ENCODE data around the gene DNM2.
"Not testable (repeated sequence)": the region's sequence is repeated elsewhere in the genome, so short reads cannot be mapped to it uniquely, and the experiment has no call there.

The DNM2 gene

GRCh38 chr19:10835754-10836478 is 118.0 kb downstream of the DNM2 start, which contains the start of gene TMED1:
Gene TMED1, minus strand, starts transcription at chr19:10836212. Its CDS starts 21 bp downstream, at chr19:10836191.
- Histone ChIP-seq H3K4me3 (replicated peaks; ENCODE audit: insufficient read depth, low read length) (peak within 1 kb of the TSS; percentile 67), H3K27me3 (ENCODE audit: insufficient read depth, poor library complexity, severe bottlenecking) (no peaks in the 10 kb centered on the region), H3K27ac (replicated peaks) (peak within 1 kb of the TSS; percentile 100)
- peak; percentile 82 for TF ChIP-seq POLR2AphosphoS5 (IDR thresholded peaks at IDR 0.05; ENCODE audit: low read depth)
- no peak for TF ChIP-seq CTCF (IDR thresholded peaks at IDR 0.05; ENCODE audit: insufficient read depth, low read length)
- peak; percentile 19; the same call in 1 of the 2 replicates for TF ChIP-seq SPI1 (IDR thresholded peaks at IDR 0.05; ENCODE audit: borderline replicate concordance, low read depth)
- peak; percentile 98 to 99 for DNase-seq (ENCODE audit: low read depth in 1 of 2, low spot score in 1 of 2)

GRCh38 chr19:10836479-10837330 is 118.8 kb downstream of the DNM2 start:
- peak overlapping the region; percentile 100 for H3K27ac ChIP-seq (replicated peaks)
- no peak; the same call in none of the 2 replicates for TF ChIP-seq POLR2AphosphoS5 (IDR thresholded peaks at IDR 0.05; ENCODE audit: low read depth)
- TF ChIP-seq CTCF (IDR thresholded peaks at IDR 0.05; ENCODE audit: insufficient read depth, low read length): no peak
- TF ChIP-seq GABPA (IDR thresholded peaks at IDR 0.05; ENCODE audit: low read depth): no peak
- H3K27me3 ChIP-seq (ENCODE audit: insufficient read depth, poor library complexity, severe bottlenecking): no peaks in the 10 kb centered on the region
- peak; percentile 88 to 91 for DNase-seq (ENCODE audit: low read depth in 1 of 2, low spot score in 1 of 2)
- no peak overlapping the region for H3K4me3 ChIP-seq (replicated peaks; ENCODE audit: insufficient read depth, low read length)

- DNase-seq (ENCODE audit: low read depth in 1 of 2, low spot score in 1 of 2); H3K4me3 ChIP-seq (replicated peaks; ENCODE audit: insufficient read depth, low read length); H3K27ac ChIP-seq (replicated peaks); H3K27me3 ChIP-seq (ENCODE audit: insufficient read depth, poor library complexity, severe bottlenecking): not testable (repeated sequence)
Measured at GRCh38 chr19:10837649-10838048, 119.8 kb downstream of the DNM2 start.

- TF ChIP-seq REST (IDR thresholded peaks at IDR 0.05; ENCODE audit: insufficient replicate concordance, low read depth) (no peak), GABPA (IDR thresholded peaks at IDR 0.05; ENCODE audit: low read depth) (no peak), CTCF (IDR thresholded peaks at IDR 0.05; ENCODE audit: insufficient read depth, low read length) (no peak), POLR2AphosphoS5 (IDR thresholded peaks at IDR 0.05; ENCODE audit: low read depth) (no peak), SPI1 (IDR thresholded peaks at IDR 0.05; ENCODE audit: borderline replicate concordance, low read depth) (no peak)
Measured at GRCh38 chr19:10838377-10838776, 120.5 kb downstream of the DNM2 start.

More at GRCh38 chr19:10838377-10838776, 120.5 kb downstream of the DNM2 start:
- Histone ChIP-seq H3K27me3 (ENCODE audit: insufficient read depth, poor library complexity, severe bottlenecking) (no peaks in the 10 kb centered on the region), H3K4me3 (replicated peaks; ENCODE audit: insufficient read depth, low read length) (no peak overlapping the region), H3K27ac (replicated peaks) (no peak overlapping the region)
- DNase-seq (ENCODE audit: low read depth in 1 of 2, low spot score in 1 of 2): no peak
